HT1080 (cell line): ENCODE measurements around the gene HIF1A. TPM values are rescaled to one million over a fixed set of nuclear protein-coding genes. Genes with fewer than 3 reads are reported as not detected.

Experiments
- DNase-seq: peaks from one replicate; pipeline ENCODE4 v3.0.0-alpha.2; 2015; ENCODE audit warnings: low read depth
- total RNA-seq: library from RNA; depleted of rRNA; stranded (reverse); fragments of >200 nt; shearing (Covaris generic); gene quantifications from 2 replicates; pipeline ENCODE4 v1.2.3, GENCODE V29; 2014; rRNA removed

The HIF1A gene
- total RNA-seq, 1 experiment from 2014 or later: 176 TPM

DNA sequence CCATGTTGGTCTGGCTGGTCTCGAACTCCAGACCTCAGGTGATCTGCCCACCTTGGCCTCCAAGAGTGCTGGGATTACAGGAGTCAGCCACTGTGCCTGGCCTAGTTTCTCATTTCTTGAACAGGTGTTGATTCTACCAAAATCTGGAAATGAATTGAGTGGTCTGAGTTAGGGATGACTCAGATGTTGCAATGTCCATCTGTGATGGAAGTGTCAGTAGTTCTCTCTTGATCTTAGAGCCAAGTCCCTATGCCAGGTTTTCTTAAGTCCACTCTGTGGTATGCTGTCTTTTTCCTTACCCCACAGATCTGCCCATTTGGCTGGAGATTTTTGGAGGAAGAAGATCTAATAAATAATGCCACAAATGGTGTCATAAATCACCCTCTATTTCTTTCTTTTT is 79.5 kb downstream of the HIF1A start:
- no peak for DNase-seq

DNA sequence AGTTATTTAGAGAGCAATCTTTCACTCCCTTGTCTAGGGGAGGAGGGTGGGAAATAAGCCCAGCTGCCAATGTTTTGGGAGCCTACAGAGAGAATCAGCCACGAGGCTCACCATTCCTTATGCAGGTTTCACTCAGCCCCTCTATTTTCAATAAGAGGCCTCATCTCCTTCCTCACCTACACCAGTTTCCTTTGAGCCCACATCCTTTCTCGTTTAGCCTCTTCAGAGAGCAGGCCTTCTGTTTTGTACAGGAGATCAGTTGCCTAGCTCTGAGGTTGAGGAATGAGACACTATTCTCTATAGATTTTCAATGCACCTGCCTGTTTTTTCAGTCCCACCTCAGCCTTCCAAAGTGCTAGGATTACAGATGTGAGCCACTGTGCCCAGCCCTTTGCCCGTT is 84.8 kb downstream of the HIF1A start:
- no peak for DNase-seq

DNA sequence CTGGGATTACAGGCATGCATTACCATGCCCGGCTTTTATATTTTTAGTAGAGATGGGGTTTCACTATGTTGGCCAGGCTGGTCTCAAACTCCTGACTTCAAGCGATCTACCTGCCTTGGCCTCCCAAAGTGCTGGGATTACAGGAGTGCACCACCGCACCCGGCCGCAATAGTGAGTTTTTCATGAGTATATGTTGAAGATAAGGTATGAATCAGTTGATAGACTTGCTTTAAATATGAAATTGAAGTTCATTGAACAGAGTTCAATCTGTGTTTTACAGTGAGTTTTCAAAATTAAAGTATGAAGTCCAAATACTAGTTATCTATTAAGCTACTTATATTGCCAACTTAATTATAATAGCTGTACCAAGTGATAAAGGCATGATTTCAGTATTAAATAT is 102.0 kb downstream of the HIF1A start:
- no peak for DNase-seq

Other genes starting within 250 kb of the HIF1A start
- 10.2 and 14.6 TPM in 2 replicates for gene SNAPC1, start 66.9 kb downstream of the HIF1A start, total RNA-seq
- gene SYT16, start 117.2 kb downstream of the HIF1A start, total RNA-seq: 1.5 TPM in 2 replicates